PC-9 (cell line): ENCODE results near the gene HAND1.

ENCODE experiments used
- EZH2 ChIP-seq: fragments of 200-600 bp; sonication (generic); IDR thresholded peaks from 2 replicates; pipeline ENCODE4 v1.8.0; 2017; ENCODE audit warnings: antibody characterized with exemption, low read depth
- TF ChIP-seq, protein P1 (sequence below): fragments of 200-600 bp; sonication (generic); conservative IDR thresholded peaks from 2 replicates; pipeline ENCODE4 v1.6.1; 2017; ENCODE audit warnings: mixed run types, antibody characterized with exemption, mild to moderate bottlenecking, moderate library complexity

- TF ChIP-seq EZH2, result no peak
- TF ChIP-seq, protein P1, sequence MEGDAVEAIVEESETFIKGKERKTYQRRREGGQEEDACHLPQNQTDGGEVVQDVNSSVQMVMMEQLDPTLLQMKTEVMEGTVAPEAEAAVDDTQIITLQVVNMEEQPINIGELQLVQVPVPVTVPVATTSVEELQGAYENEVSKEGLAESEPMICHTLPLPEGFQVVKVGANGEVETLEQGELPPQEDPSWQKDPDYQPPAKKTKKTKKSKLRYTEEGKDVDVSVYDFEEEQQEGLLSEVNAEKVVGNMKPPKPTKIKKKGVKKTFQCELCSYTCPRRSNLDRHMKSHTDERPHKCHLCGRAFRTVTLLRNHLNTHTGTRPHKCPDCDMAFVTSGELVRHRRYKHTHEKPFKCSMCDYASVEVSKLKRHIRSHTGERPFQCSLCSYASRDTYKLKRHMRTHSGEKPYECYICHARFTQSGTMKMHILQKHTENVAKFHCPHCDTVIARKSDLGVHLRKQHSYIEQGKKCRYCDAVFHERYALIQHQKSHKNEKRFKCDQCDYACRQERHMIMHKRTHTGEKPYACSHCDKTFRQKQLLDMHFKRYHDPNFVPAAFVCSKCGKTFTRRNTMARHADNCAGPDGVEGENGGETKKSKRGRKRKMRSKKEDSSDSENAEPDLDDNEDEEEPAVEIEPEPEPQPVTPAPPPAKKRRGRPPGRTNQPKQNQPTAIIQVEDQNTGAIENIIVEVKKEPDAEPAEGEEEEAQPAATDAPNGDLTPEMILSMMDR, result no peak
Observed at GRCh38 chr5:154429341-154429740, 48.7 kb downstream of the HAND1 start.
